HG02973 (cell line): ENCODE results near the gene DAD1.
A peak's percentile ranks its signal among the peaks of the same experiment; 100 is the strongest.
"Not testable (repeated sequence)": the region's sequence is repeated elsewhere in the genome, so short reads cannot be mapped to it uniquely, and the experiment has no call there.

Source experiments
- ATAC-seq: cut with Tn5 transposase; IDR thresholded peaks from one replicate; pipeline ENCODE4 v1.9.1; 2021; ENCODE audit warnings: moderate library complexity; ENCODE audit not compliant: unreplicated experiment

Gene DAD1

DNA sequence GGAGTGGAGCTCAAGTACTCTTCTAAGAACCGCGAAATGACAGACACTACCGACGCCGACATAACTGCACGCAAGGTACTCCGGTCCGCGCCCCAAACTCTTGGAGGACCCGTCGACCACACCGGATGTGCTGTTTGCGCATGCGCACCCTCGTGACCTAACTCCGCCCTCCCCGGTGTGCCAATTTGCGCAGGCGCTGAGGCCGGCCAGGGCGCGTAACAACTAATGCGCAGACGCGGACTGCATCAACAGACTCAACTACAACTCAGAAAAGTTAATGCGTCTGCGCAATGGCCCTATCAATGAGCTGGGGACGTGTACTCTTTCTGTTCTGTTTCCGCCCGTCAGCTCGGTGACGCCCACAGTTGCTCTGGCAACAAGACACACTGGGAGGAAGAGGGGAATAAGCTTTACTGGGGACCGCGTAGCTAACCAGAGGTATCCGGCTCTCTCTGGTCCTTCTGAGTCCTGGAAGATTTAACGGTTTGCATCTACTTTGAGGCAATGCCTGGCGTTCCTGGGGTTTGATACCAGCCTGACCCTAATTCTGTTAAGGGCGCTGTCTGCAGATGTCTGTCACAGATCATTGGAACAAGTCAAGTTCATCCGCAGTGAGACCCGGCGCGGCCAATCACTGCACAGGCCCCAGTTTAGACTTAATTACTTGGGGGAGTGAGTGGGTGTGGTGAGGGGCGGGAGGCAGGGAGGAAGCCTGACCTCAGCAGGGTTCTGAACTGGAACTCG is at the start of gene DAD1:
DAD1 (minus strand) TSS at position 129 of the 744 bp plus-strand sequence; CDS start at position 62, 67 bp downstream.
- ATAC-seq = peak; percentile 86

DNA sequence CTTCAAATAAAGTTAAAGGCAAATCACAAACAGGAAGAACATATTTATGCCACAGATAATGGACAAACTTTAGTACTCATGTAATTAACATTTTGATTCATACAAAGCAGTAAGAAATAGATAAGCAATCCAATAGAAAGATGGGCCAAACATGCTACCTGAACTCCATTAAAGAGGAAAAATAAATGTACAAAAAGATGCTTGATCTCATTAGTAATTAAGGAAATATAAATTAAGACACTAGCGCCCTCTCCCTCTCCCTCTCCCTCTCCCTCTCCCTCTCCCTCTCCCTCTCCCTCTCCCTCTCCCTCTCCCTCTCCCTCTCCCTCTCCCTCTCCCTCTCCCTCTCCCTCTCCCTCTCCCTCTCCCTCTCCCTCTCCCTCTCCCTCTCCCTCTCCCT is 47.0 kb upstream of the DAD1 start:
- ATAC-seq = not testable (repeated sequence)

DNA sequence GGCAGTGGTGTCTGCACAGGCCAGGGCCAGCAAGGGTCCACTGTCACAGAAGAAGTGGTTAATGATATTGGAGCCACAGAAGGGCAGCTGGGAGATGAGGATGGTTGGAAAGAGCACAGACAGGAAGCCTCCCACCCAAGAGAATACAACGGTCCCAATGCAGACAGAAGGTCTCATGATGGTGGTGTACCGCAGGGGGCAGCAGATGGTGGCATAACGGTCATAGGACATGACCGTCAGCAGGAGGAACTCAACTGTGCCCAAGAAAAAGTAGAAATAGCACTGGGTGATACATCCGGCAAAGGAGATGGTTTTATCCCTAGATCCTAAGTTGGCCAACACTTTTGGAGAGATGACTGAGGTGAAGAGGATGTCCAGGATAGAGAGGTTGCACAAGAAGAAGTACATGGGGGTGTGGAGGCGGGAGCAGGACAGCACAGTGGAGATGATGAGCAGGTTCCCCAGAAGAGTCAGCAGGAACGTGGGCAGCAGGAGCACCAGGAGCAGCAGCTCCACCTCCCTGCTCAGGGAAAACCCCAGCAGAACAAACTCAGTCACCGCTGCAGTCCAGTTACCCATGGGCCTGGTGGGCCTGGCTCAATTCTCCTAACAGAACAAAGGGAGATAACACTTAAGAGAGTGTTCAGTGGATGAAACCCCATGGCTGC is 45.3 kb upstream of the DAD1 start:
- no peak for ATAC-seq

GRCh38 chr14:22630486-22630885 is 41.5 kb upstream of the DAD1 start:
- no peak for ATAC-seq

DNA sequence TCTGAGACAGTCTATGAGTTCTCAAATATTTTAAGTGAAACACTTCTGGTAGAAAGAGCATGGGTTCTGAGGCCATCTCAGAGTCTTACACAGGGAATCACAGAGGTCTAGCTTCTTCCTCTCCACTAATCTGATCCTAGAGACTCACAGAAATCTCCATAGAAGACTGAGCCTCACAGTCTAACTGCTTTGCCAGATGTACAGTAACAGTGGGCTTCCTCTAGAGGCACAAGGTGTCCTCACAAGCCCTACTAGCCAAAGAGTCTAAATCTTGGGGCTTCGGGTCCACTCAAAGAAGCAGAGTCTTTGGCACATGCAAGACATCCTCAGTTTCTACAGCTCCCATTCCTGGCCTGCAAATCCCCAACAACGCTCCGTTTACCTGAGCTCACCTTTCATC is 41.0 kb upstream of the DAD1 start:
- no peak for ATAC-seq

GRCh38 chr14:22629361-22629760 is 40.3 kb upstream of the DAD1 start:
- ATAC-seq = no peak

GRCh38 chr14:22627506-22628263 is 38.7 kb upstream of the DAD1 start:
- ATAC-seq = no peak

DNA sequence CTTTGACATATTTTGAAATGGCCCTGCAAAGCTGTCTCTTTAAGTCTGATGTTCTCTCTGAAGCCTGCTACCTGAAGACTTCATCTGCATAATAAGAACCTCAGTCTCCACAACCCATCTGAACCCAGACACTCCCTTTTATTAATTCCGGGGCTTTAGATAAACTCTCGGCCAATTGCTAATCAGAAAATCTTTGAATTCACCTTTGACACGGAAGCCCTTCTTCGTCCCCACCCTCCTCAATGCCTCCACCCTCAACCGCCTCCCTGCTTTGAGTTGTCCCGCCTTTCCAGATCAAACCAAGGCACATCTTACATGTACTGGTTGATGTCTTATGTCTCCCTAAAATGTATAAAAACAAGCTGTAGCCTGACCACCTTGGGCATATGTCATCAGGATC is 37.6 kb upstream of the DAD1 start:
- no peak for ATAC-seq

DNA sequence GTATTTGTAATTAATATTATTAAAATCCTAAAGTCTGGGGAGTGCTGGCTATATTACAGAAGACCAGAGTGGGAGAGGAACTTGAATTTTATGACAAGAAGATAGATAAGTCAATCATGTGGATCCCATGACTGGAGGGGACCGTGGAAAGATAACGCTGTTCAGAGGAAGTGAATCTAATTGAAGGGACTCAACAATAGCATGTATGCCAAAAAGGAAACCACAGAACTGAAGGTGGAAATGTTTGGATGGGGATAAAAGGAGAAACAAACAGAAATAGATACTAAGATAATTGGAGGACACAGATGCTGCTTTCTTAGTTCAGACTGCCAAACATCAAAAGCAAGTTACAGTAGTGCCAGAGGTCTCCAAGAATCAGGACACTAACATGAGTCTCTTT is 34.0 kb upstream of the DAD1 start:
- no peak for ATAC-seq

DNA sequence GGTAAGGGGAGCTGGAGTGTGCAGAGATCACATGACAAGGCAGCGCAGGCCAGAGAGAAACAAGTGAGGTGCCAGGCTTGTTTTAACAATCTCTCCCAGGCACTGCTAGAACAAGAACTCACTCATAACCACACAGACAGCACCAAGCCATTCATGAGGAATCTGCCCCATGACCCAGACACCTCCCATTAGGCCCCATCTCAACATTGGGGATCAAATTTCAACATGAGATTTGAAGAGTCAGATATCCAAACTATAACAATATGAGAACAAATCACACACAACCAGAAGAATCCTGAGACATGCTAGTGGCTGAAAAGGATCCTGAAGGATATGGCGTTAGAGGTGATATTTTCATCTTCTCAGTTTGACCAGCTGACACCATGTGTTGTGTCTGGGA is 33.2 kb upstream of the DAD1 start:
- ATAC-seq = no peak

- ATAC-seq = not testable (repeated sequence)
These were observed 26.7 kb upstream of the DAD1 start for GRCh38 chr14:22615765-22616164.

DNA sequence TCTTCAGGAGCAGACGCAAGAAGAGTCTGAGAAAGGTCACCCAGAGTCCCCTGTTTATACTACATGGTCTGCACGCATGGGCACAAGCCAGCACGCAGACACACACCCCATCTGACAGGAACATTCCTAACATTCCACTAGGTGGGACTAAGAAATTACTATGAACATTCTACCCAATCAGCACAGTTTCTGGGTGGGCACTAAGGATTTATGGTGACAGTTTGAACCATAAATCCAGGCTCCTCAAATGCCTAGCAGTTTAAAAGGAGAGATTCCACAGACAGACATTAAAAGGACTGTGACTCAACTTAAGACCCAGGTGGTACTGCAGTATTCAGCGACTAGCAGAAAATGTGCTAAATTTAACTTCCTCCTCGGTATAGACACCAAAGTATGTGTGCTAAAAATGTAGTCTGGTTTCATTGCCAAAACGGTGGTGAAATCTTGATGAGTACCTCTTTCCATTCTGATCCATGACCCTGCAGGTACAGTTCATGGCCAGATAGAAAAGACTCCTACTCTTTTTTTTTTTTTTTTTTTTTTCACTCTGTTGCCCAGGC is 25.3 kb upstream of the DAD1 start:
- ATAC-seq = no peak

DNA sequence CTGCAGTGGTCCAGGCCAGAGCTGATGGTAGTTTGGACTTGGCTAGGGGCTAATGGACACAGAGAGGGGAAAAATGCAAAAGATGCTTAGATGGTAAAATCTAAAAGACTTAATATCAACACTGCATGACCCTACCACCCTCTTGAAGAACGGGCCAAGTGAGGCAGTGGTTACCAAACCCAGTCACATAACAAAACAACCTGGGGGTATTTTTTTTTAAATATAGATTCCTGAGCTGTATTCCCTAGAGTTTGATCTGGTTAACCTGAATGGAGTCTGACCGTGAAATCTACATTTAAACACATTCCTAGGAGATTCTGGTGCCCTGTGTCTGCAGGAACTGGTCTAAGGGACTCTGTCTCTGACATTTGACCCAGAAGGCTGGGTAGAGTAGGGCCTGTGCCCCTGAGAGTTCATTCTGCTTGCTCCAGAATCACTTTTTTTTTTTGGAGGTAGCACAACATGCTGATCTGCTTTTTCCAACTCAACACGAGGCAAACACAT is 24.8 kb upstream of the DAD1 start:
- ATAC-seq = no peak

DNA sequence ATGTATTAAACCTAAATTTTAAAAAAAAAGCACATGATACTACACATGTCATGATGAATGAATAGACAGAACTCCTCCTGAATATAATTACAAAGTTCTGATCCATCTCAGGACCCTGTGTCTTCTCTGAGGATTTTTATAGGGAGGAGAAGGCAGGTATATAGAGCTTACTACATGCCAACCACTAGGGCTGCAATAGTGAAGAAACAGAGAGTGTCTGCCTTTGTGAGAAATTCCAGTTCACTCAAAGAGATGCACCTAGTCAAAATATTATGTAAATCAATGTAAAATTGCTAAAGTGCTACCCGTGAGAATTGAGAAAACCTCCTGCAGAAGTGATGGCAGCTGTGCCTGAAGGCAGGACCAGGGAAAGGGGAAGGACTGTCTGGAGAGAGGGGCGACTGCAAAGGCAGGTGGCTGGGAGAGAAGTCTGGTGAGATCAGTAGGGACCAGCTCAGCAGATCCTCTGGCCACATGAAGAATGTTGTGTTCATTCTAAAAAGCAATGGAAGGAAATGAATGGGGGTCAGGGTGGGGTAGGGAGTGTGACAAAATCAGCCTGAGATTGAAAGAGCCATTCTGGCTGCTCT is 24.2 kb upstream of the DAD1 start:
- ATAC-seq = no peak

GRCh38 chr14:22610931-22611330 is 21.9 kb upstream of the DAD1 start:
- ATAC-seq = no peak

- ATAC-seq = no peak
These were observed 18.3 kb upstream of the DAD1 start for GRCh38 chr14:22607291-22607690.

GRCh38 chr14:22606380-22606779 is 17.4 kb upstream of the DAD1 start:
- ATAC-seq = no peak

- no peak for ATAC-seq
These were observed 13.8 kb upstream of the DAD1 start for GRCh38 chr14:22602862-22603261.

DNA sequence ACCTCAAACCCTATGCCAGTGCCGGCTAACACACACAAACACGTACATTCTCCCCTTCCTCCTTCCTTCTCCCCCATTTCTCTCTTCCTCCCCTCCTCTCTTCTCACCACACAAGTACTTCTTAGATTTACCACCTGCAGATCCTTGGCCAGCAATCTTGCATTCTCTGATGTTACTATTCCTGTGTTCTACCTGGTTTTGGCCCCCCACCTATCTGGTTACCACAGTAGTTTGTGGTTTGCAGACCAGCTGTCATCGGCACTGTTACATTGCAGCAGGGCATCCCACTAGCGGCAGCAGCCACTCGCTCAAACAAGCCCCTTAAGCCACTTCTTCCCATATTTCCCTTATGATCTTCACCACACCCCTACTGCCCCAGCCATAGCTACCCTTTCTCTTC is 13.0 kb upstream of the DAD1 start:
- ATAC-seq = no peak

DNA sequence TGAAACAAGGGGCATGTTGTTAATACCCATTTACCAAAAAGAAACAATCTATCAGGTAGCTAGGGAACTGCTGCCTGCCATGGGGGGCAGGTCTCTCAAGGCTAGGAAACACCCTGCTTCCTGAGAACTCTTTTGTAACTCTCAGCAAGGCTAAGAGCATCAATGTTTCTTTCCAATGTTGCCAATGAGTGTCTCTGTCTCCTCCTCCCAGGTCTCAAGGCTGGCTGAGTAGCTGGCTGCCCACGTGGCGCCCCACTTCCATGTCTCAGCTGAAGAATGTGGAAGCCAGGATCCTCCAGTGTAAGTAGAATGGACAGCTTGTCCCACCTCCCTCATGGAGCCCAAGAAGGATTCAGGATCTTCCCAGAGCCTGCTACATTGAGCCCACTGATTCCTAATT is 12.4 kb upstream of the DAD1 start:
- no peak for ATAC-seq

DNA sequence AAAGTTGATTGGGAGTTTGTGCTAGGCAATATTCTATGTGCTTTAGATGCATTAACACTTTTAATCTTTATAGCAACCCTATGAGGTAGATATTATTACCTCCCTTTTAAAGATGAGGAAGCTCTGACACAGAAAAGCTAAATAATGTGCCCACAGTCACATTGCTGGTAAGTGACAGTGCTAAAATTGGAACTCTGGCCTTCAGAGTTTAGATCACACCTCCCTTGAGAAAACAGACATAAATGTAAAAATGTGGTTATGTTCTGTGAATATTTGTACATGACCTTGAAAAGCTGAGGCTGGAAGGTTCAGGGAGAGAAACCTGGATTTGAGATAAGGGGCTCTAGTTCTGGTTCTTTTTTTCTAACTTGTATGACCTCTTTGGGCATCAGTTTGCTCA is 11.0 kb upstream of the DAD1 start:
- no peak for ATAC-seq
